HG03442 (cell line): ENCODE measurements around the gene NCOA7.
"Not testable (repeated sequence)": the region's sequence is repeated elsewhere in the genome, so short reads cannot be mapped to it uniquely, and the experiment has no call there.

Source experiments
- ATAC-seq: cut with Tn5 transposase; IDR thresholded peaks from one replicate; pipeline ENCODE4 v1.9.1; 2021; ENCODE audit warnings: mild to moderate bottlenecking, moderate library complexity; ENCODE audit not compliant: unreplicated experiment

The NCOA7 gene

DNA sequence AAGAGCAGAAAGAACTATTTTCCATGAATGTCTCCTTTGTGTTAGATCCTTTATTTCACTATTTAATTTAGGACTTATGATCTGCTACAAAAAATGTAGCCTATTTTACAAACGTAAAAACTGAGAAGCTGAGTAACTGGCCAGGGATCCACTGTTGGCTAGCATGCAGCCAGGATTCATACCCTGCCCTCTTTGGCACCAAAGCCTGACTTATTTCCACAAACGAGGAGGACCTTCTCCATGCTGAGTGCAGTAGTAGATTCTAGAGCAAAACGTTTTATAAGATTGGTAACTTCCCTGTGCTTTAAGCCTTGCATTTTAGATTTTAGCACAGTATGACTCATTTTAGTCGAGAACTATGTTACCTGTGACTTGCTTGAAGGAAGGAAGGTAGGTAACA lies 74.3 kb downstream of the NCOA7 start:
- ATAC-seq, result no peak

GRCh38 chr6:125866433-125866832 lies 75.7 kb downstream of the NCOA7 start:
- ATAC-seq, result no peak

GRCh38 chr6:125867483-125867942 lies 76.8 kb downstream of the NCOA7 start:
- ATAC-seq, result no peak

- no peak for ATAC-seq
These were observed 77.5 kb downstream of the NCOA7 start for GRCh38 chr6:125868252-125868651.

- no peak for ATAC-seq
These were observed 78.1 kb downstream of the NCOA7 start for GRCh38 chr6:125868678-125869395.

DNA sequence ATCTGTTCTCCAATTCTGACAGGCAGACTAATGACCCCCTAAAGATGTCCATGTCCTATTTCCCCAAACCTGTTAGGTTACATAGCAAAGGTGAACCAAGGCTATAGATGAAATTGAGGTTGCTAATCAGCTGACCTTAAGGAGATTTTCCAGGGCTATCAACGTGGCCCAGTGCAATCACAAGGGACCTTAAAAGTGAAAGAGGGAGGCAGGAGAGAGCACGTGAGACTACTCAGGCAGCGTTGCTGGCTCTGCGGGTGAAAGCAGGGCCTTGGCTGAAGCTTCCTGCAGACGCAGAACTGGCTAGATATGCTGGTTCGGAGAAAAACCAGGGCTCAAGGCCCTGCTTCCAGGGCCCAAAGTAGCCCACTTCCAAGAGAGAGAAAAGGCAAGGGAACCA lies 78.7 kb downstream of the NCOA7 start:
- ATAC-seq, result no peak

GRCh38 chr6:125871365-125871764 lies 80.6 kb downstream of the NCOA7 start:
- no peak for ATAC-seq

- no peak for ATAC-seq
These were observed 81.6 kb downstream of the NCOA7 start for GRCh38 chr6:125872259-125872921.

DNA sequence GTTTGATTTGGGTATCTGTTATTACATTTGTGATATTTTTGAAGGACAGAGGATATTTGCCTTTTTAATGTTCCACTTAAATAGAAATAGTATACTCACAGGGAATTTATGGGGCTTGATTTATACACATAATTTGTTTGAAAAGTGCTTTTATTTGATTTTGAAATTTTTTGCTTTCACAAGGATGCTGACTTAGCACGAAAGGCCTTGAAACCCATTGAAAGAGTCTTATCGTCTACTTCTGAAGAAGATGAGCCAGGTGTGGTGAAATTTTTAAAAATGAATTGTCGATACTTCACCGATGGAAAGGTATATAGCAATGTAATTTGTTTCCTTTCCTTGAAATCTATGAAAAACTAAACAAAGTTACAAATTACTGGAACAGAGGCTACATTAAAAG lies 91.5 kb downstream of the NCOA7 start:
- ATAC-seq, result no peak

DNA sequence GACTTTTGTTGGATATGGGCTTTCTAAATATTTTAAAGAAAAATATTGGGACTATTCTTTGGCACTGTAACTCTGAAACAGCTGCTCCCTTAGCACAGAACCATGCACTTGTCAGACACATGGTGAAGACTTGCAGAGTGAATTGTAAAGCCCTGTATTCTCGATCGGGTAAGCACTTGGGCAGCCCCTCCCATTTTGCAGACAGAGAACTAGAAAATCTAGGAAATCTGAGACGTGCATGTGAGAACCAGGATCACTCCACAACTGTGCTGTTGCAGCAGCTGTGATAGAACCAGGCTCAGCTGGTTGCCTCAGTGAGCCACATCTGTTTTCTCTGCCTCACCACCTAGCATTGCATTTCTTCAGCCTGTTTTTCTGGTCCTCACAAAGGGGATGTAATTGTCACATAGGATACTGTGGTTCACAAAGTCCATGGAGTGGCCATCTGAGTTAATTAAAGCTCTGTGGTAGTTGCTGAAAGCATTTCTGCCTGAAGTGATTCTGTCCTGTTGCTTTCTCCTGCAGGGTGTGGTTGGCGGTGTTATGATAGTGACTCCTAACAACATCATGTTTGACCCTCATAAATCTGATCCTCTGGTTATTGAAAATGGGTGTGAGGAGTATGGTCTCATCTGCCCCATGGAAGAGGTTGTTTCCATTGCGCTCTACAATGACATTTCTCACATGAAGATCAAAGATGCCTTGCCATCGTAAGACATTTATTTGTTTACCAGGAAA lies 94.0 kb downstream of the NCOA7 start:
- ATAC-seq, result no peak

- ATAC-seq, result no peak
These were observed 95.3 kb downstream of the NCOA7 start for GRCh38 chr6:125886021-125886420.

DNA sequence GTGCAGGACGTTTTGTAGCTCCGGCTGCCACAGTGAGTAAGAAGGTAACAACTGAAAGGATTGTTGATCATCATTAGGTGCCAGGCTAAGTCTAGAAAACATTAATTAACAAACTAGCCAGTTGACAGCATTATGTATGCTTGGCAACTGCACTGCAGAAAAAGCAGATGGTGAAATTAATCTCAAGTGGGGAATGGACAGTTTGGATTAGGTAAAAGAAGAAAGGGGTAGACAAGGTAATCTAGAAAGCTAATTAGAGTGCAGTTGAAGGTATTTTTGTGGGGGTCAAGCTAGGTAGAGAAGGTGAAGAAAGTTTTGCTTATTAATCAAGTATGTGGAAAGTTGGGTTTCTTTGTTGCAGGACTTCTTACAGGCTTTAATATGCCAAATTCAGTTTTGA lies 96.2 kb downstream of the NCOA7 start:
- ATAC-seq, result no peak

- ATAC-seq, result no peak
These were observed 96.6 kb downstream of the NCOA7 start for GRCh38 chr6:125887372-125887771.

- no peak for ATAC-seq
These were observed 98.4 kb downstream of the NCOA7 start for GRCh38 chr6:125888989-125889656.

DNA sequence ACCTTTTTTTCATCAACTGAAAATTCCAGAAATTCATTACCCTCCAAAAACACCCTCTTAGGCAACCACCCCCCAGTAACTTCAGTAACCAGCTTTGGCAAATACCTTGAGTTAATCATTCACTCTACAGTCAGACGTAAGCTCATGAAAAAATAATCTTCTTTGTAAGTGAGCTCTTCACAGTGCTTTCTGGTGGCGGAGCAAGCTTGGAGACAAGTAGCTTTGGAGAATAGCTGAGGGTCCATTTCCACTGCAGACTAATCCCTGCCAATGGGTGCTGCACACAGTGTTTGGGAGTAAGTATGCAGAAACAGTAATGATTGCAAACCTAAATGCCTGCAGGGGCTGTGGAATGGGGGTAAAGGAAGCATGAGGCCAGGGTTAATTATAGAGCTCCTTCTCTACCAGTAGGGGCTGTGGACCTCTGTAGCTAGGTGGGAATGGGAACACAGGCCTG lies 109.0 kb downstream of the NCOA7 start:
- ATAC-seq, result no peak

GRCh38 chr6:125904871-125905270 lies 114.1 kb downstream of the NCOA7 start:
- ATAC-seq, result peak; percentile 95

DNA sequence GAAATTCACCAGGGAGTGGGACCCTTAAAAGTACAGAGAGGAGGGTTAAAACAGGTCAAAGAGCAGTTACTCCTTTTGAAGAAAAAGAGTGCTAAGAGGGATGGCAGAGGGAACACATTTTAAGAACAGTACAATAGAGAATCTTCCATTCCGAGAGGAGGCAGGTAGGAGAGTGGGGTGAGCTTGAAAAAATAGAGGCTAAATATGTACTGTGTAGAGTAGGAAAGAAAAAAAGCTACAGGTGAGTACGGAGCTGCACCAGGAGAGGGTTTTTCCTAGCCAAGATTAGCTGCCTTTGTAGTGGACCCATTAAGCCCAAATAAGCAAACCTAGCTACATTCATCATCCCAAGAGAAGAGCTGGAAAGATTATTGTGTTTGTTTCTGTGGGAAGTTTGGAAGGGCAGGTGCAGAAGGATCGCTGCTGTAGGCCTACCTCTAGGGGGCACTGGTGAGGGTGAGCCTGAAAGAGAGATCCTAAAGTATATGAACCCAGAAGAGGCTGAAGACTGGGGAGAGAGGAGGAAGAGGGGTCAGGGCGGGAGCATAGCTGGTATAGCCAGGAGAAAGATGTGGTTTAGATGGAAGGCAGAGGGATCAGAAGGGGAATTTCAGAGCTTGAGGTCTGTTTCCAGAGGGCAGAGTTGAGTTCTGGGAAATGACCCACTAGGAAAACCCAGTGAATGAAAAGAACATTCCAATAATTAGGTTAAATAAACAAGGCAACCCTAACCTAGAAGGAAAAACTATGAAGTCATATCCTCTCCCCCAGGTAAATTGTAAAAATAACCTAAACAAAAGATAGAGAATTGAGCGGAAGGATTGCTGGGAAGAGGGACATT lies 115.6 kb downstream of the NCOA7 start:
- ATAC-seq, result no peak

DNA sequence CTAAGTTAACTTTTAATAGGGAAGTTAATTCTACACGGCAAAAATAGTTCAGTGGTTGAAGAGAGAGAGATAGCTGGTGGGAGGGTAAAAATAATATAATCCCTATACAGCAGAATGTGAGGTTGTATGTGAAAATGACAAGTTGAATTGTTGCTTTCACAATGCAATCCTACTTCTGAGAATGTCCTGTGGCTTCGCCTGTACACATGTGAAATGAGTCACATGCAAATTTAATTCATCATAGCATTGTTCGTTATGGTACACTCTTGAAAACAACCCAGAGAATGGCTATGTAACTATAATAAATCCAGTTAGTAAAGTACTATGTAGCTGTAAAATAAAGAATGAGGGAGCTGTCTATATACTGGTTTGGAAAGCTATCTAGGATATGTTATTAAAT lies 119.8 kb downstream of the NCOA7 start:
- peak; percentile 99 for ATAC-seq

DNA sequence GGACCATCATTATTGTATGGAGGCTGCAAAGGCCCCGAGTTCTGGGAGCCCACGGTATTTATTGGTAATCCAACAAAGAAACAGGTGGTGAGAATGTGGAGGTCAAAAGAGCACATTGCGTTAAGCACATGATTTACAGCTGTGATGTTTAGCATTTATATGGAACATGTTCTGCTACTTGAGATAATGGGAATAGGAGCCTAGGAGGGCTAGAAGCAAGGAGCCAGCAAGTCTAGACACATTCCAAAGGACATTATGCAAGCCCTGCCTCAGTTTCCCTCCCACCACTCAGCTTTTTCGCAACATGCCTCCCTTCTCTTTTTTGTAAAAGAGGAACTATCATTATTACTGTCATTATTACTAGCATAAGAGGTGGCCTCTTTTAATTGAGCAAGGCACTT lies 120.3 kb downstream of the NCOA7 start:
- ATAC-seq, result not testable (repeated sequence)

- ATAC-seq, result not testable (repeated sequence)
These were observed 121.7 kb downstream of the NCOA7 start for GRCh38 chr6:125912430-125912829.
